Measurements from ENCODE around the gene ZFP36.

Gene ZFP36, protein sequence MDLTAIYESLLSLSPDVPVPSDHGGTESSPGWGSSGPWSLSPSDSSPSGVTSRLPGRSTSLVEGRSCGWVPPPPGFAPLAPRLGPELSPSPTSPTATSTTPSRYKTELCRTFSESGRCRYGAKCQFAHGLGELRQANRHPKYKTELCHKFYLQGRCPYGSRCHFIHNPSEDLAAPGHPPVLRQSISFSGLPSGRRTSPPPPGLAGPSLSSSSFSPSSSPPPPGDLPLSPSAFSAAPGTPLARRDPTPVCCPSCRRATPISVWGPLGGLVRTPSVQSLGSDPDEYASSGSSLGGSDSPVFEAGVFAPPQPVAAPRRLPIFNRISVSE

DNA sequence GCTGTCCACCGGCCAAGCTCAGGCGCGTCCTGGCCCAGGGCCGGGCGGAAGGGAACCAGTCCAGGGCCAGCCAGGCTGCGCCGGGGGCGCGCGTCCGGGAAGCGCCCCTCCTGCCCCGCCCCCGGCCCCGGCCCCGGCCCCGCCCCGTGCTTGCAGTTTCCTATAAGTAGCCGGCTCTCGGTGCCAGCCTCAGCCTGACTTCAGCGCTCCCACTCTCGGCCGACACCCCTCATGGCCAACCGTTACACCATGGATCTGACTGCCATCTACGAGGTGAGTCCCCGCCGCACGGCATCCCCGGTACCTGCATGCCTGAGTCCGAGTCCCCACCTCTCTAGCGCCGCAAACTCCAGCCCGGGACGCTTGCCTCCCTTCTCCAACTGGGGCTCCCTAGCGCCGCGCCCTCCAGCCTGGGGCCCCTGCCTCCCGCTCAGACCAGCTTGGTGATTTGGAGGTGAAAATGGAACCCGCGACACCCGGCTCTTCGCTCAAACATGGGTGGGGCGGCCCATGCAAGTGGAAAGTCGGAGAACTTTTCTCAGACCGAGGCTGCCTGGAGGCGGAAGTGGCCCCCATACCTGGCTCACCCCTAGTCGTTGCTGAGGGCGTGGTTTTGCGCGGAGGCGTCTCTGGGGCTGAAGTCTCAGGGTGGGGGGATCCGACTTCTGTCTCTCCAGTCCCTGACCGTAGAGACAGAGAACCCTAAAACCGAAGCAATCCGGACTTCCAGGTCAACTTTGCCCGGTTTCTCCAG lies at the start of gene ZFP36:
Gene ZFP36, plus strand, starts transcription at position 192 of the 754 bp plus-strand sequence. Its CDS starts 58 bp downstream, at position 250.
- DNase-seq (ENCODE audit: low read depth): peak; percentile 93
- peak within 1 kb of the TSS; percentile 81 for H3K4me3 ChIP-seq (replicated peaks; ENCODE audit: low read depth, low read length)
- TF ChIP-seq, protein P1, sequence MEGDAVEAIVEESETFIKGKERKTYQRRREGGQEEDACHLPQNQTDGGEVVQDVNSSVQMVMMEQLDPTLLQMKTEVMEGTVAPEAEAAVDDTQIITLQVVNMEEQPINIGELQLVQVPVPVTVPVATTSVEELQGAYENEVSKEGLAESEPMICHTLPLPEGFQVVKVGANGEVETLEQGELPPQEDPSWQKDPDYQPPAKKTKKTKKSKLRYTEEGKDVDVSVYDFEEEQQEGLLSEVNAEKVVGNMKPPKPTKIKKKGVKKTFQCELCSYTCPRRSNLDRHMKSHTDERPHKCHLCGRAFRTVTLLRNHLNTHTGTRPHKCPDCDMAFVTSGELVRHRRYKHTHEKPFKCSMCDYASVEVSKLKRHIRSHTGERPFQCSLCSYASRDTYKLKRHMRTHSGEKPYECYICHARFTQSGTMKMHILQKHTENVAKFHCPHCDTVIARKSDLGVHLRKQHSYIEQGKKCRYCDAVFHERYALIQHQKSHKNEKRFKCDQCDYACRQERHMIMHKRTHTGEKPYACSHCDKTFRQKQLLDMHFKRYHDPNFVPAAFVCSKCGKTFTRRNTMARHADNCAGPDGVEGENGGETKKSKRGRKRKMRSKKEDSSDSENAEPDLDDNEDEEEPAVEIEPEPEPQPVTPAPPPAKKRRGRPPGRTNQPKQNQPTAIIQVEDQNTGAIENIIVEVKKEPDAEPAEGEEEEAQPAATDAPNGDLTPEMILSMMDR (IDR thresholded peaks at IDR 0.05; ENCODE audit: low read length, missing control alignments): no peak

DNA sequence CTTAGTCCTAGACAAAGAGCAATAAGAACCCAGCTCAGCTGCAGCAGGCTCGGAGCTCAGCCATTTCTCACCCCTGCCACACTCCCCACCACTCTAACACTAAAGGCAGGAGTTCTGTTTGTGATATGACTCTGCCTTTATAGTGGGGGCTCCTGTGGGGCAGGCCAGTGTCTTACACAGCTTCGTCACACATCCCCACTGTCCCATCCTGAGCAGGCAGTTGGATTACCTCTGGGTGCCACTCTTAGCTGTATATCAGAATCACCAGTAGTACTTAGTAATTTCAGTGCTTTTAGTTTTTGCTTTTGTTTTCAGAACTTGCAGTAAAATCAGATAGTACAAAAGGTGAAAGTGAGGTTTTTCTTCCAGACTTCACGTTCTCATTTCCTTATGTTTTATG lies 47.6 kb upstream of the ZFP36 start:
- DNase-seq (ENCODE audit: low read depth): no peak
- TF ChIP-seq, protein P1 (IDR thresholded peaks at IDR 0.05; ENCODE audit: low read length, missing control alignments): no peak
- no peak overlapping the region for H3K4me3 ChIP-seq (replicated peaks; ENCODE audit: low read depth, low read length)

DNA sequence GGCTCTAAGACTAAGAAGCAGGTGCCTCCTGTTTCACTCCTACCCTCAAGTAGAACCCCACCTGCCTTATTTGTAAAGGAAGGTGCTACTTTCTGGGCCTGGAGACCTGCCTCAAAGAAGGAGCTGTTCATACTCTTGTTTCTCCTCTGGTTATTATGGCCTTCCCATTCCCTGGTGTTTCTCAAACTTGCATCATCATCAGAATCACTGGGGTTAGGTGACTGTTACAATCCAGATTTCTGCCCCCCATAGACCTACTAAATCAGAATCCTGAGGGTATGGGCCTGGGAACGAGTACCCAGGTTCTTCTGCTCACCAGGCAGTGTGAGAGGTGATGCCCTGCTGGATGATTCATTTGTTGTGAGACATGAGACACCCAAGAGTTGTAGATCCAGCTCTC lies 46.0 kb upstream of the ZFP36 start:
- H3K4me3 ChIP-seq (replicated peaks; ENCODE audit: low read depth, low read length): no peak overlapping the region
- TF ChIP-seq, protein P1 (IDR thresholded peaks at IDR 0.05; ENCODE audit: low read length, missing control alignments): no peak
- no peak for DNase-seq (ENCODE audit: low read depth)

DNA sequence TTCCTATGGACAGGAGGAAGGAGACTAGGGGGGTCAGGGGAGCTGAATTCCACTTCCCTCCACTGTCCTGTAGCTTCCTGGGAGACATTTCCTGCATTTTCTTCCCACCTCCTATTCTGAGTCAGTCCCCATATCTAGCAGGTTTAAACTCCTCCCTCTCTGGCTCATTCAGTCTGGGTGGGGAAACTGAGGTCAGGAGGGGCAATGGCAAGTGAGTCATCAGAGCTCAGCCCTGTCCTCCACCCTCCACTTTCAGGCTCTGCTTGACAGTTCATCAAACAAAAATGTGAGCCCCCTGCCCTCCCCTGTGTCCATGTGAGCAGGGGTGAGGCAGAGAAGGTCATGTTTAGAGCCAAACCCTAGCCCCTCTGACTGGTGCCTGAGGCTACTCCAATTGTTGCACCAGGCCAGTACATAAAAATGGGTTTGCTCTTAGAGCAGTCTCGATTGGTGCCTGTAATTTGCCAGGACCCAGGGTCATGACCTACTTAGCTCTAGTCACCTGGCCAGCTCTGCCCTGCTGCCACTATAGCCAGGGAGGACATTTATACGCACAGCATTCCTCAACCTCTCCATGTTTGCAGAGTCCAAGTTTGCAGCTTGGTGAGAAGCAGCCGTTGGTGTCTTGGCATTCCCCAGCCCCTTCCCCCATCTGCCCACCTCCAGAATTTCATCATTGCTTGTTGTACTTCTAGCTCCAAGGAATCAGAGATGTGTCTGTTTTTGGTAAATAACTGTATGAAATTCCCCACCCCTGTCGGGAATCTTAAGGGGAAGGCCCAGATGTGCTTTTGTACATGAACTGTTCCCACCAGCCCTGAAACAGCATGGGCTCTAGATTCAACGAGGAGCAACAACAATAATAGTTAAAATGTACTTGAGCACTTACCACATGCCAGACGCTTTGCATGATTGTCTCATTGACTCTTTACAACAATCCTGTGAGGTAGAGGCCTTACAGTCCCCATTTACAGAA lies 43.7 kb upstream of the ZFP36 start:
- DNase-seq (ENCODE audit: low read depth): peak; percentile 59
- TF ChIP-seq, protein P1 (IDR thresholded peaks at IDR 0.05; ENCODE audit: low read length, missing control alignments): no peak
- H3K4me3 ChIP-seq (replicated peaks; ENCODE audit: low read depth, low read length): no peak overlapping the region

DNA sequence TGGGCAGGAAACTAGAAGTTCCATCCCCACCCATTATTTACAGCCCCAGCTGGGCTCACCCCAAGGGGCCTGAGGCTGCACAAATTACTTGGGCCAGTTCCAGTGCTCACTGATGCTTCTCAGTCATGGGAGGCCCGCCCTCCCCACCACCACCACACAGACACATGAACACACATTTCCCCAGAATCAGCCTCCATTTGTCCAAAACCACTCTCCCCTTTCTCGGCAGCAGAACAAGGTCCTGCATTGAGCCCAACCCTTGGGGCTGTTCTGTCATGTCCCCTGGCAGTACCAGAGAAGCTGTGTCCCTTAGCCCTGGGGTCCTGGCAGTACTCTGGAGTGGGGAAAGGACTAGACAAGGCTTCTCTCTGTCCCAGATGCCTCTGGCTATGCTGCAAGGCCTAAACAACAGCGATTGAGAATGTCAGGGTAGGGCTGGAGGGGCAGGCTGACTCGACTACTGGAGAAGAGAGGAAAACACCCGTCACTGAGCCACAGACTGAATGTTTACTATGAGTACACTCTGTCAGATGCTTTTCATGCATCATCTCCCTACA lies 42.7 kb upstream of the ZFP36 start:
- DNase-seq (ENCODE audit: low read depth): no peak
- TF ChIP-seq, protein P1 (IDR thresholded peaks at IDR 0.05; ENCODE audit: low read length, missing control alignments): no peak
- H3K4me3 ChIP-seq (replicated peaks; ENCODE audit: low read depth, low read length): no peak overlapping the region

DNA sequence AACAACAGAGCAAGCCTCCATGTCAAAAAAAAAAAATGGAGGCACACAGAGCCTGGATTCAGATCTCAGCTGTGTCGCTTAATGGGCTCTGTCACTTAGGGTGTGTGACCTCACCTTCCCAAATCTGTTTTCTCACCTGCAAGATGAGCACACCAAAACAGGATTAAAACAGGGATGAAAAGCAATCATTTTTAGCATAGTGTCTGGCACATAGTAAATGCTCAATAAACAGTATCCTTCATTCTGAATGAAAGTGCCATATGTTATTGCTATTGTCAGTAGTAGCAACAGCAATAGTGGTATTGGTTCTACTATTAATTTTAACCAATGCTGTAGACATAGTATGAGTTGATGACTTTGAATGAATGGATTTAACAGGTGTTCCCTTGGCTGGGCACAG lies 41.1 kb upstream of the ZFP36 start:
- DNase-seq (ENCODE audit: low read depth): no peak
- TF ChIP-seq, protein P1 (IDR thresholded peaks at IDR 0.05; ENCODE audit: low read length, missing control alignments): no peak
- no peak overlapping the region for H3K4me3 ChIP-seq (replicated peaks; ENCODE audit: low read depth, low read length)

All from fibroblast of pulmonary artery (primary cell).